KOPT-K1 (cell line): ENCODE results near the gene CCL5.

Source experiments
- H3K27ac ChIP-seq: fragments of 200-600 bp; sonication (generic); 2 replicates; pipeline ENCODE4 v1.5.1; 2016; ENCODE audit warnings: antibody characterized with exemption, mild to moderate bottlenecking, low read depth, low read length; ENCODE audit not compliant: poor library complexity, severe bottlenecking
- H3K36me3 ChIP-seq: fragments of 200-600 bp; sonication (generic); 2 replicates; pipeline ENCODE4 v1.5.1; 2017; ENCODE audit warnings: antibody characterized with exemption, mild to moderate bottlenecking, low read length, moderate library complexity; ENCODE audit not compliant: insufficient read depth
- H3K9me3 ChIP-seq: fragments of 200-600 bp; sonication (generic); 2 replicates; pipeline ENCODE4 v1.5.1; 2017; ENCODE audit warnings: antibody characterized with exemption, low read length, mild to moderate bottlenecking; ENCODE audit not compliant: insufficient read depth, poor library complexity, severe bottlenecking

Gene CCL5

GRCh38 chr17:35865412-35866340, 14.5 kb downstream of the CCL5 start:
- Histone ChIP-seq H3K9me3 (no peaks in the 10 kb centered on the region), H3K27ac (no peak overlapping the region), H3K36me3 (no peaks in the 10 kb centered on the region; the same call in 1 of the 2 replicates)

GRCh38 chr17:35864853-35865252, 15.3 kb downstream of the CCL5 start:
- no peak overlapping the region for H3K27ac ChIP-seq
- H3K36me3 ChIP-seq, result no peaks in the 10 kb centered on the region; the same call in 1 of the 2 replicates
- no peaks in the 10 kb centered on the region for H3K9me3 ChIP-seq

- Histone ChIP-seq H3K36me3 (peaks cover 52% of the 10 kb centered on the region), H3K9me3 (no peaks in the 10 kb centered on the region), H3K27ac (no peak overlapping the region)
Observed at GRCh38 chr17:35856603-35857002, 23.6 kb downstream of the CCL5 start.

- Histone ChIP-seq H3K9me3 (no peaks in the 10 kb centered on the region), H3K27ac (no peak overlapping the region), H3K36me3 (peaks cover 59% of the 10 kb centered on the region)
Observed at GRCh38 chr17:35855965-35856364, 24.2 kb downstream of the CCL5 start.

GRCh38 chr17:35849469-35850348, 30.5 kb downstream of the CCL5 start:
- Histone ChIP-seq H3K9me3 (no peaks in the 10 kb centered on the region), H3K27ac (no peak overlapping the region), H3K36me3 (peaks cover 95% of the 10 kb centered on the region)

- H3K9me3 ChIP-seq, result no peaks in the 10 kb centered on the region
- H3K36me3 ChIP-seq, result peaks cover 99% of the 10 kb centered on the region
- no peak overlapping the region for H3K27ac ChIP-seq
Observed at GRCh38 chr17:35847633-35848373, 32.4 kb downstream of the CCL5 start.

- Histone ChIP-seq H3K27ac (no peak overlapping the region), H3K36me3 (peaks cover 99% of the 10 kb centered on the region), H3K9me3 (no peaks in the 10 kb centered on the region)
Observed at GRCh38 chr17:35847006-35847405, 33.2 kb downstream of the CCL5 start.

GRCh38 chr17:35846055-35846809, 33.9 kb downstream of the CCL5 start:
- H3K9me3 ChIP-seq, result no peaks in the 10 kb centered on the region
- H3K27ac ChIP-seq, result no peak overlapping the region
- H3K36me3 ChIP-seq, result peaks cover 100% of the 10 kb centered on the region

GRCh38 chr17:35844547-35844946, 35.6 kb downstream of the CCL5 start:
- Histone ChIP-seq H3K27ac (no peak overlapping the region), H3K36me3 (peaks cover 100% of the 10 kb centered on the region), H3K9me3 (no peaks in the 10 kb centered on the region)

- H3K36me3 ChIP-seq, result peaks cover 100% of the 10 kb centered on the region
- no peaks in the 10 kb centered on the region for H3K9me3 ChIP-seq
- no peak overlapping the region for H3K27ac ChIP-seq
Observed at GRCh38 chr17:35843698-35844097, 36.5 kb downstream of the CCL5 start.

- Histone ChIP-seq H3K9me3 (no peaks in the 10 kb centered on the region), H3K36me3 (peaks cover 100% of the 10 kb centered on the region)
Observed at GRCh38 chr17:35842239-35842638, 37.9 kb downstream of the CCL5 start.

GRCh38 chr17:35841505-35841904, 38.7 kb downstream of the CCL5 start:
- Histone ChIP-seq H3K27ac (no peak overlapping the region), H3K36me3 (peaks cover 100% of the 10 kb centered on the region), H3K9me3 (no peaks in the 10 kb centered on the region)

More at GRCh38 chr17:35842239-35842638, 37.9 kb downstream of the CCL5 start:
- H3K27ac ChIP-seq, result no peak overlapping the region

GRCh38 chr17:35841101-35841500, 39.1 kb downstream of the CCL5 start:
- Histone ChIP-seq H3K9me3 (no peaks in the 10 kb centered on the region), H3K27ac (no peak overlapping the region), H3K36me3 (peaks cover 100% of the 10 kb centered on the region)

GRCh38 chr17:35825206-35825605, 55.0 kb downstream of the CCL5 start:
- Histone ChIP-seq H3K9me3 (no peaks in the 10 kb centered on the region), H3K36me3 (peaks cover 99% of the 10 kb centered on the region), H3K27ac (no peak overlapping the region)
